GM12865 (cell line): ENCODE results near the gene CLEC3B.
"Not testable (repeated sequence)": the region's sequence is repeated elsewhere in the genome, so short reads cannot be mapped to it uniquely, and the experiment has no call there.

ENCODE experiments used
- DNase-seq: peaks from one replicate; pipeline ENCODE4 v3.0.0; 2010; ENCODE audit warnings: low read depth
- H3K4me3 ChIP-seq: 2 replicates; pipeline ENCODE4 v1.5.1; 2011; ENCODE audit warnings: mild to moderate bottlenecking, low read depth, low read length, control low read depth
- CTCF ChIP-seq: IDR thresholded peaks from 2 replicates; pipeline ENCODE4 v1.5.1; 2011; ENCODE audit warnings: low read length, control low read depth, low read depth, inconsistent platforms; ENCODE audit not compliant: insufficient read depth; ENCODE audit errors: missing control alignments

CLEC3B gene

GRCh38 chr3:45067941-45068340 is 41.8 kb downstream of the CLEC3B start:
- no peak for DNase-seq
- H3K4me3 ChIP-seq = no peak overlapping the region
- no peak for TF ChIP-seq CTCF

- no peak for TF ChIP-seq CTCF
- DNase-seq = no peak
- no peak overlapping the region for H3K4me3 ChIP-seq
Measured at GRCh38 chr3:45071075-45071474, 45.0 kb downstream of the CLEC3B start.

GRCh38 chr3:45075821-45076625 is 49.9 kb downstream of the CLEC3B start:
- DNase-seq = no peak
- no peak for TF ChIP-seq CTCF
- no peak overlapping the region for H3K4me3 ChIP-seq

GRCh38 chr3:45078256-45078655 is 52.2 kb downstream of the CLEC3B start:
- not testable (repeated sequence) for DNase-seq, H3K4me3 ChIP-seq

- no peak for TF ChIP-seq CTCF
- H3K4me3 ChIP-seq = no peak overlapping the region
- peak; percentile 5 for DNase-seq
Measured at GRCh38 chr3:45078910-45079522, 52.9 kb downstream of the CLEC3B start.

GRCh38 chr3:45079715-45080114 is 53.6 kb downstream of the CLEC3B start:
- DNase-seq = no peak
- H3K4me3 ChIP-seq = no peak overlapping the region
- no peak for TF ChIP-seq CTCF

- H3K4me3 ChIP-seq = no peak overlapping the region
- TF ChIP-seq CTCF = no peak
- DNase-seq = no peak
Measured at GRCh38 chr3:45080824-45081223, 54.7 kb downstream of the CLEC3B start.
